ENCODE results near the gene GADL1.

The GADL1 gene

DNA sequence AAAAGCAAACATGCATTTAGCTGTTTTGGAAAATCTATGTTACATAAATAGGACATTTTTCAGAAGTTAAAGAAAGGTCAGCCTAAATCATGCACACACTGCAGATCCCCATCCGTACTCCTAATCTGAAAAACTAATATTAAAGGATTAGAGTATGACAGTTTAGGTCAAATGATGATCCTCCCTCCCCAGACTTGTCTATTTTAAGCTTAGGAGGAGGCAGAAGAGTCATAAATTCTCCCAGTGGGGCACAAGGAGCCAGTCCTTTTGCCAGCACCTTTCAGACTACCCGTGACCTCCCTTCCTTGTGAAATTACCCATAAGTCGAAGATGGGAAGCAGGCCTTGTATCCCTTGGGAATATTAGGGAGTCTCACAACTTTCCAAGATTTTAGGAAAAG, 210.1 kb downstream of the GADL1 start:
- ChIA-PET CTCF (no interaction called here), POLR2A (no interaction called here)
- no peak for DNase-seq (ENCODE audit: extremely low spot score)
- TF ChIP-seq L3MBTL2 (conservative IDR thresholded peaks at IDR 0.05): no peak
- no peak for TF ChIP-seq HDGF (IDR thresholded peaks at IDR 0.05; ENCODE audit: borderline replicate concordance)
- TF ChIP-seq FOXK2 (IDR thresholded peaks at IDR 0.05): no peak
- TF ChIP-seq SUZ12 (IDR thresholded peaks at IDR 0.05): no peak
- no peak for TF ChIP-seq SP1 (IDR thresholded peaks at IDR 0.05)
- TF ChIP-seq NFRKB (IDR thresholded peaks at IDR 0.05): no peak
- TF ChIP-seq, protein P1, sequence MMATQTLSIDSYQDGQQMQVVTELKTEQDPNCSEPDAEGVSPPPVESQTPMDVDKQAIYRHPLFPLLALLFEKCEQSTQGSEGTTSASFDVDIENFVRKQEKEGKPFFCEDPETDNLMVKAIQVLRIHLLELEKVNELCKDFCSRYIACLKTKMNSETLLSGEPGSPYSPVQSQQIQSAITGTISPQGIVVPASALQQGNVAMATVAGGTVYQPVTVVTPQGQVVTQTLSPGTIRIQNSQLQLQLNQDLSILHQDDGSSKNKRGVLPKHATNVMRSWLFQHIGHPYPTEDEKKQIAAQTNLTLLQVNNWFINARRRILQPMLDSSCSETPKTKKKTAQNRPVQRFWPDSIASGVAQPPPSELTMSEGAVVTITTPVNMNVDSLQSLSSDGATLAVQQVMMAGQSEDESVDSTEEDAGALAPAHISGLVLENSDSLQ (IDR thresholded peaks at IDR 0.05): no peak
- no peak for TF ChIP-seq BHLHE40 (IDR thresholded peaks at IDR 0.05; ENCODE audit: borderline replicate concordance)
- no peak for TF ChIP-seq LEF1 (IDR thresholded peaks at IDR 0.05; ENCODE audit: borderline replicate concordance)
- no peak for TF ChIP-seq ELF4 (IDR thresholded peaks at IDR 0.05)
- TF ChIP-seq ZNF384 (IDR thresholded peaks at IDR 0.05): no peak
- no peak for TF ChIP-seq FOXA1 (IDR thresholded peaks at IDR 0.05)
- no peak for TF ChIP-seq FOXM1 (IDR thresholded peaks at IDR 0.05; ENCODE audit: borderline replicate concordance)

- ChIA-PET CTCF (no interaction called here), POLR2A (no interaction called here)
These were observed 210.7 kb downstream of the GADL1 start for GRCh38 chr3:30683769-30684168.

DNA sequence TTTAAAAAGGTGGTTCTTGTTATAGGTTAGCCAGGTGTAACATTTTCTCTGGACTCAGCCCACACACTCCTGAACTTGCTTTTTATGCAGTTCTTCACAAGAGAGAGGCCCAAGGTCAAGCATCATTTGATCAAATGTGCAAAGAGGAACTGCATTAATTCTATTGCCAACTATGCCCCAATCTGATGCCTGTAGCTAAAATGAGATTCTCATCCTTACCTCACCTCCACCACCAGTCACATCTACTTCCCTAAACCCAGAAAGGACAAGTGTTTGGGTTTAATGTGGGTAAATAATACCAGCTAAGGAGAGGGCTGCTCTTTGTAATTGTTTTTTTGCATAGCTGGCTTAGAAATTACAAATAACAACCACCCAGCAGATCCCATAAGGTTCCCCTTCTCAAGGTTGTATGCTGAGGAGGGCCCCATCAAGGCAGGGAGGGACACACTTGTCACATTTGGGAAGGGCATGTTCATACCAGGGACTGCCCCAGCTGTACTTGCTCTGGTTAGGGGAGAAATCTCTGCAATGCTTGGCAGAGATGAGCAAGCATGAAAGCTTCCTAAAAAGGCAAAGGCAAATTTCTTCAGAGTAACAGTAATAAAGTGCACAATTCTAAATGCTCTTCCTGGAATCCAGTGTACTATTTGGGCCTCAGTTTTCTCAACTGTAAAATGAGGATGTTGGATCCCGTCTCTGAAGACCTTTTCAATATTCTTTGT, 211.9 kb downstream of the GADL1 start:
- no peak for DNase-seq (ENCODE audit: extremely low spot score)
- CTCF ChIA-PET: no interaction called here
- TF ChIP-seq SUZ12 (IDR thresholded peaks at IDR 0.05) (no peak), L3MBTL2 (conservative IDR thresholded peaks at IDR 0.05) (no peak), FOXM1 (IDR thresholded peaks at IDR 0.05; ENCODE audit: borderline replicate concordance) (no peak), ZNF384 (IDR thresholded peaks at IDR 0.05) (no peak), ELF4 (IDR thresholded peaks at IDR 0.05) (no peak), LEF1 (IDR thresholded peaks at IDR 0.05; ENCODE audit: borderline replicate concordance) (no peak), SP1 (IDR thresholded peaks at IDR 0.05) (no peak)
- POLR2A ChIA-PET: no interaction called here

More at GRCh38 chr3:30683769-30684168, 210.7 kb downstream of the GADL1 start:
- TF ChIP-seq HDGF (IDR thresholded peaks at IDR 0.05; ENCODE audit: borderline replicate concordance): no peak
- no peak for TF ChIP-seq ELF4 (IDR thresholded peaks at IDR 0.05)
- TF ChIP-seq FOXK2 (IDR thresholded peaks at IDR 0.05): no peak
- TF ChIP-seq ARNT (IDR thresholded peaks at IDR 0.05): no peak
- TF ChIP-seq ZNF384 (IDR thresholded peaks at IDR 0.05): no peak
- no peak for TF ChIP-seq NFRKB (IDR thresholded peaks at IDR 0.05)
- no peak for TF ChIP-seq SP1 (IDR thresholded peaks at IDR 0.05)
- no peak for TF ChIP-seq CTBP1 (IDR thresholded peaks at IDR 0.05; ENCODE audit: borderline replicate concordance)
- TF ChIP-seq TARDBP (IDR thresholded peaks at IDR 0.05): no peak
- TF ChIP-seq BHLHE40 (IDR thresholded peaks at IDR 0.05; ENCODE audit: borderline replicate concordance): no peak
- TF ChIP-seq SUZ12 (IDR thresholded peaks at IDR 0.05): no peak
- TF ChIP-seq FOXM1 (IDR thresholded peaks at IDR 0.05; ENCODE audit: borderline replicate concordance): no peak
- TF ChIP-seq, protein P1 (IDR thresholded peaks at IDR 0.05): no peak
- TF ChIP-seq LEF1 (IDR thresholded peaks at IDR 0.05; ENCODE audit: borderline replicate concordance): no peak
- no peak for TF ChIP-seq FOXA1 (IDR thresholded peaks at IDR 0.05)
- TF ChIP-seq L3MBTL2 (conservative IDR thresholded peaks at IDR 0.05): no peak
- DNase-seq (ENCODE audit: extremely low spot score): no peak

DNA sequence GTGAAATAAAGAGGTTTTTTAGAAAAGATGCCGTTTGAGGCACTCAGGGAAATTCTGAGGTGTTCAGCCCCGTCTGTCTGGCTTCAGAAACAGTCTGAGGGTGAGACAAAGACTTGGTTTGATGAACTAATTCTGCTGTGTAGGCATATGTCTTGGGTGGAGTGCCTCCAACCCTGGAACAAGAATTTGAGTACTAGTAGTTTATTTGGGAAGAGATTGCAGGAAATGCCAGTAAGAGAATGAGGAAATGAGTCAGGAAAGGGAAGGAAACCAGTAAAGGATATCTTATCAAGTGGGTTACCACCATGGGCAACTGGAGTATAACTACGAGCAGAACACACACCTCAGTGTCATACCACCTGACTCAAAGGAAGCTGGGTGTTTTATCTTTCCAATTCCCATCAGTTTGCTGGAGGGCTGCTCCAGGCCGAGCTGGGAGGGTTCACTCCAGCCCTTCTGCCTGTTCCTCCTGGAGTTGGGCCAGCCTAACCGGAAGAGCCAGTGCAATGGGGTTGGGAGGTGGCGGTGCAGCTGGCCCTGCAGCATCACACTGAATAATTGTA, 212.7 kb downstream of the GADL1 start:
- DNase-seq (ENCODE audit: extremely low spot score): no peak
- CTCF ChIA-PET: no interaction called here
- POLR2A ChIA-PET: no interaction called here
- TF ChIP-seq LEF1 (IDR thresholded peaks at IDR 0.05; ENCODE audit: borderline replicate concordance) (no peak), FOXM1 (IDR thresholded peaks at IDR 0.05; ENCODE audit: borderline replicate concordance) (no peak), TARDBP (IDR thresholded peaks at IDR 0.05) (no peak), CTBP1 (IDR thresholded peaks at IDR 0.05; ENCODE audit: borderline replicate concordance) (no peak), FOXK2 (IDR thresholded peaks at IDR 0.05) (no peak), HDGF (IDR thresholded peaks at IDR 0.05; ENCODE audit: borderline replicate concordance) (no peak), SUZ12 (IDR thresholded peaks at IDR 0.05) (no peak), ELF4 (IDR thresholded peaks at IDR 0.05) (no peak), BHLHE40 (IDR thresholded peaks at IDR 0.05; ENCODE audit: borderline replicate concordance) (no peak), ARNT (IDR thresholded peaks at IDR 0.05) (no peak), L3MBTL2 (conservative IDR thresholded peaks at IDR 0.05) (no peak), FOXA1 (IDR thresholded peaks at IDR 0.05) (no peak), ZNF384 (IDR thresholded peaks at IDR 0.05) (no peak), NFRKB (IDR thresholded peaks at IDR 0.05) (no peak), SP1 (IDR thresholded peaks at IDR 0.05) (no peak)
- TF ChIP-seq, protein P1 (IDR thresholded peaks at IDR 0.05): no peak

- POLR2A ChIA-PET: no interaction called here
- CTCF ChIA-PET: no interaction called here
- no peak for DNase-seq (ENCODE audit: extremely low spot score)
These were observed 213.4 kb downstream of the GADL1 start for GRCh38 chr3:30680789-30681648.

More at GRCh38 chr3:30680789-30681648, 213.4 kb downstream of the GADL1 start:
- no peak for TF ChIP-seq FOXK2 (IDR thresholded peaks at IDR 0.05)
- TF ChIP-seq ARNT (IDR thresholded peaks at IDR 0.05): no peak
- TF ChIP-seq ELF4 (IDR thresholded peaks at IDR 0.05): no peak
